Measurements from ENCODE around the gene SPATA46. TPM values are rescaled to one million over a fixed set of nuclear protein-coding genes. Genes with fewer than 3 reads are reported as not detected.

The SPATA46 gene
- total RNA-seq, 1 experiment from 2014 or later, result not detected

DNA sequence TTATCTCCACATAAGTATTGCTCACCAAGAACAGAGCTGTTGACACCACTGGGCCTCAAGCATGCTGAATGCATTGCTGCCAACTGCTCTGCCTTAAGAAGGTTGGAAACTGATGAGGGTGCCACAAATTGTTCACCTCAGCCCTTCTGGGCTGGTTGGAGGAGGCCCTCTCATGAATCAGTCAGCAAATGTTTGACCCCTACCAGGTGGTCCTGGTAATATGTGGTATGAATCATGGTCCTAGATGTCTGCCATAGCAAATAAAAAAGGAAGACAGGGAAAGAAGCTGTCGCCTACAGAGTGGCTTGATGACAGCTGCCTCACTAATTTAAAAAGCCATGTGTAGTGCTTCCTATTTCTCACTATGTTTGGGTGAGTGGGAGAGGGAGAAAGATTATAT, 12.2 kb downstream of the SPATA46 start:
- Histone ChIP-seq H3K4me2 (ENCODE audit: low read length) (no peak overlapping the region), H3K27ac (ENCODE audit: low read depth, low read length) (no peak overlapping the region), H3K9me3 (ENCODE audit: control insufficient read depth in 1 of 2, insufficient read depth in 1 of 2, low read depth in 1 of 2, low read length in 2 of 2) (no peaks in the 10 kb centered on the region), H3K36me3 (ENCODE audit: control insufficient read depth in 1 of 2, insufficient read depth in 2 of 2, low read length in 2 of 2) (peaks cover 0 to 3% of the 10 kb centered on the region in 2 experiments; a peak in 1 of 4 replicates), H3K9me2 (ENCODE audit: insufficient read depth) (no peaks in the 10 kb centered on the region), H4K20me1 (ENCODE audit: insufficient read depth) (no peaks in the 10 kb centered on the region), H3K9ac (ENCODE audit: low read length) (no peak overlapping the region), H3K4me3 (replicated peaks in 1 of 2; ENCODE audit: low read depth in 1 of 2, low read length in 2 of 2) (no peak overlapping the region), H3K27me3 (ENCODE audit: insufficient read depth, low read length) (no peaks in the 10 kb centered on the region), H3K79me2 (ENCODE audit: insufficient read depth, low read length) (no peaks in the 10 kb centered on the region), H3K4me1 (ENCODE audit: control insufficient read depth in 1 of 2, insufficient read depth in 2 of 2, low read length in 2 of 2) (peaks cover 0 to 6% of the 10 kb centered on the region in 2 experiments; a peak in 1 of 4 replicates), H2AFZ (ENCODE audit: low read depth, low read length, poor library complexity, severe bottlenecking) (no peak overlapping the region)
- ChIA-PET RAD21 (ENCODE audit: low non-redundant PET in 1 of 2, low total read pairs in 2 of 2, uncharacterized antibody in 2 of 2, unreplicated experiment in 2 of 2) (no interaction called here), POLR2A (no interaction called here), CTCF (no interaction called here)
- intact Hi-C loops (cut with micrococcal nuclease), result no loop called here
- no peak for TF ChIP-seq SIN3A (IDR thresholded peaks at IDR 0.05; ENCODE audit: low read depth)
- no peak for TF ChIP-seq EZH2phosphoT487 (IDR thresholded peaks at IDR 0.05; ENCODE audit: borderline replicate concordance)
- no peak for TF ChIP-seq ZFX (IDR thresholded peaks at IDR 0.05)
- DNase-seq (ENCODE audit: low read depth, low spot score) (no peak), ATAC-seq (no peak)
- no TSS peak for BruUV-seq (replicated peaks)

DNA sequence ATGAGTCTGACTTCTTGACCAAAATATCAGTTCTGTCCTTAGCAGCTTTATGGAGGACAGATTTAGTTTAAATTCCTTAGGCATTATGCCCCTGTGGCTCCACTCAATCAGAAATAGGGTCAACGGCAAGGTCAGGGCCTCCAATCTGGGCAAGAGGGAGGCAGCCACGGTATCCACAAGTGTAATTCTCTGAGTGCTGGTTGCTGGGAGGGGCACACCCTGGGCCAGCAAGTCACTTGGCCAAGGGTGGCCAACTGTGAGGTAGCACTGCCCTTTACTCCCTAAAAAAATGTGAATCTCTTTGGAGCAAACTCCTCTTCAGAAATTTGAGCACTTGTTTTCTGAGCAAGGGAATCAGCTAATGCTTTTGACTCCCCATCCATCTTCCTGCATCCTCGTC, 12.8 kb downstream of the SPATA46 start:
- CTCF ChIA-PET, result no interaction called here
- H2AFZ ChIP-seq (ENCODE audit: low read depth, low read length, poor library complexity, severe bottlenecking), result no peak overlapping the region
- H3K4me3 ChIP-seq (replicated peaks in 1 of 2; ENCODE audit: low read depth in 1 of 2, low read length in 2 of 2), result no peak overlapping the region
- intact Hi-C loops (cut with micrococcal nuclease), result no loop called here
- POLR2A ChIA-PET, result no interaction called here
- H3K9me3 ChIP-seq (ENCODE audit: control insufficient read depth in 1 of 2, insufficient read depth in 1 of 2, low read depth in 1 of 2, low read length in 2 of 2), result no peaks in the 10 kb centered on the region
- peaks cover 0 to 6% of the 10 kb centered on the region in 2 experiments; a peak in 1 of 4 replicates for H3K4me1 ChIP-seq (ENCODE audit: control insufficient read depth in 1 of 2, insufficient read depth in 2 of 2, low read length in 2 of 2)
- no TSS peak for BruUV-seq (replicated peaks)
- no peak for ATAC-seq
- TF ChIP-seq, protein P1, sequence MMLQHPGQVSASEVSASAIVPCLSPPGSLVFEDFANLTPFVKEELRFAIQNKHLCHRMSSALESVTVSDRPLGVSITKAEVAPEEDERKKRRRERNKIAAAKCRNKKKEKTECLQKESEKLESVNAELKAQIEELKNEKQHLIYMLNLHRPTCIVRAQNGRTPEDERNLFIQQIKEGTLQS (IDR thresholded peaks at IDR 0.05), result no peak
- TF ChIP-seq, protein P2, sequence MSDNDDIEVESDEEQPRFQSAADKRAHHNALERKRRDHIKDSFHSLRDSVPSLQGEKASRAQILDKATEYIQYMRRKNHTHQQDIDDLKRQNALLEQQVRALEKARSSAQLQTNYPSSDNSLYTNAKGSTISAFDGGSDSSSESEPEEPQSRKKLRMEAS (IDR thresholded peaks at IDR 0.05), result no peak
- TF ChIP-seq SIN3A (IDR thresholded peaks at IDR 0.05; ENCODE audit: low read depth) (no peak), POLR2A (IDR thresholded peaks at IDR 0.05; ENCODE audit: borderline replicate concordance, extremely low read depth, insufficient read depth, insufficient read length) (no peak)
- TF ChIP-seq, protein P3, sequence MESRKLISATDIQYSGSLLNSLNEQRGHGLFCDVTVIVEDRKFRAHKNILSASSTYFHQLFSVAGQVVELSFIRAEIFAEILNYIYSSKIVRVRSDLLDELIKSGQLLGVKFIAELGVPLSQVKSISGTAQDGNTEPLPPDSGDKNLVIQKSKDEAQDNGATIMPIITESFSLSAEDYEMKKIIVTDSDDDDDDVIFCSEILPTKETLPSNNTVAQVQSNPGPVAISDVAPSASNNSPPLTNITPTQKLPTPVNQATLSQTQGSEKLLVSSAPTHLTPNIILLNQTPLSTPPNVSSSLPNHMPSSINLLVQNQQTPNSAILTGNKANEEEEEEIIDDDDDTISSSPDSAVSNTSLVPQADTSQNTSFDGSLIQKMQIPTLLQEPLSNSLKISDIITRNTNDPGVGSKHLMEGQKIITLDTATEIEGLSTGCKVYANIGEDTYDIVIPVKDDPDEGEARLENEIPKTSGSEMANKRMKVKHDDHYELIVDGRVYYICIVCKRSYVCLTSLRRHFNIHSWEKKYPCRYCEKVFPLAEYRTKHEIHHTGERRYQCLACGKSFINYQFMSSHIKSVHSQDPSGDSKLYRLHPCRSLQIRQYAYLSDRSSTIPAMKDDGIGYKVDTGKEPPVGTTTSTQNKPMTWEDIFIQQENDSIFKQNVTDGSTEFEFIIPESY (IDR thresholded peaks at IDR 0.05; ENCODE audit: extremely low read depth, insufficient replicate concordance, low read length), result no peak
- no peaks in the 10 kb centered on the region for H3K27me3 ChIP-seq (ENCODE audit: insufficient read depth, low read length)
- H3K36me3 ChIP-seq (ENCODE audit: control insufficient read depth in 1 of 2, insufficient read depth in 2 of 2, low read length in 2 of 2), result peaks cover 0 to 3% of the 10 kb centered on the region in 2 experiments; a peak in 1 of 4 replicates
- H3K9ac ChIP-seq (ENCODE audit: low read length), result no peak overlapping the region
- H3K4me2 ChIP-seq (ENCODE audit: low read length), result no peak overlapping the region
- no peak for DNase-seq (ENCODE audit: low read depth, low spot score)
- H3K79me2 ChIP-seq (ENCODE audit: insufficient read depth, low read length), result no peaks in the 10 kb centered on the region
- RAD21 ChIA-PET (ENCODE audit: low non-redundant PET in 1 of 2, low total read pairs in 2 of 2, uncharacterized antibody in 2 of 2, unreplicated experiment in 2 of 2), result no interaction called here
- no peaks in the 10 kb centered on the region for H3K9me2 ChIP-seq (ENCODE audit: insufficient read depth)
- H3K27ac ChIP-seq (ENCODE audit: low read depth, low read length), result no peak overlapping the region
- no peaks in the 10 kb centered on the region for H4K20me1 ChIP-seq (ENCODE audit: insufficient read depth)

Measured in HCT116 (cell line).